SH-SY5Y (cell line): ENCODE results near the gene EMC7.

ENCODE experiments used
- GATA2 ChIP-seq: IDR thresholded peaks from 2 replicates; pipeline ENCODE4 v1.6.1; 2011; ENCODE audit warnings: mild to moderate bottlenecking, low read depth, low read length
- GATA3 ChIP-seq: IDR thresholded peaks from 2 replicates; pipeline ENCODE4 v1.6.1; 2011; ENCODE audit warnings: low read depth, mild to moderate bottlenecking, low read length, moderate library complexity

DNA sequence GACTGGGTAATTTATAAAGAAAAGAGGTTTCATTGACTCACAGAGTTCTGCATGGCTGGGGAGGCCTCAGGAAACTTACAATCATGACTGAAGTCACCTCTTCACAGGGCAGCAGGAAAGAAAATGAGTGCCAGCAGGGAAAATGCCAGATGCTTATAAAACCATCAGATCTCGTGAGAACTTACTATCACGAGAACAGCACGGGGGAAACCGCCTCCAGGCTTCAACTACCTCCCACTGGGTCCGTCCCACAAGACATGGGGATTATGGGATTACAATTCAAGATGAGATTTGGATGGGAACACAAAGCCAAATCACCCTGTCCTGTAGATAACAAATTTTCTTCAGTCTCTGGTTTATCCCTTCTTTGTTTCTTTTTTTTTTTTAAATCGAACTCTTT is 31.7 kb downstream of the EMC7 start:
- TF ChIP-seq GATA3 (no peak), GATA2 (no peak)
